IPS-20b (cell line): ENCODE measurements around the gene ENO4.

ENCODE experiments used
- H3K27ac ChIP-seq: one replicate; pipeline ENCODE4 v1.5.1; 2013; ENCODE audit warnings: low read length
- H3K27me3 ChIP-seq: 2 replicates; pipeline ENCODE4 v1.6.1; 2013; ENCODE audit warnings: mild to moderate bottlenecking, low read length, inconsistent platforms; ENCODE audit not compliant: insufficient read depth
- H3K36me3 ChIP-seq: 2 replicates; pipeline ENCODE4 v1.6.1; 2013; ENCODE audit warnings: low read depth, mild to moderate bottlenecking, inconsistent platforms, low read length, moderate library complexity; ENCODE audit not compliant: insufficient read depth
- H3K4me1 ChIP-seq: 2 replicates; pipeline ENCODE4 v1.6.1; 2013; ENCODE audit warnings: mild to moderate bottlenecking, control low read depth, inconsistent platforms, low read length, moderate library complexity; ENCODE audit not compliant: insufficient read depth
- H3K4me3 ChIP-seq: 2 replicates; pipeline ENCODE4 v1.5.1; 2013; ENCODE audit warnings: mild to moderate bottlenecking, low read length, inconsistent platforms
- H3K9ac ChIP-seq: 2 replicates; pipeline ENCODE4 v1.6.1; 2013; ENCODE audit warnings: low read depth, mild to moderate bottlenecking, inconsistent platforms, low read length, moderate library complexity
- H3K9me3 ChIP-seq: 2 replicates; pipeline ENCODE4 v1.6.1; 2013; ENCODE audit warnings: mild to moderate bottlenecking, low read depth, low read length, inconsistent platforms; ENCODE audit not compliant: insufficient read depth

Gene ENO4

GRCh38 chr10:116875897-116876296 lies 26.6 kb downstream of the ENO4 start:
- Histone ChIP-seq H3K27ac (no peak overlapping the region), H3K36me3 (no peaks in the 10 kb centered on the region), H3K9ac (no peak overlapping the region), H3K9me3 (no peaks in the 10 kb centered on the region), H3K27me3 (no peaks in the 10 kb centered on the region), H3K4me1 (peaks cover 37% of the 10 kb centered on the region), H3K4me3 (no peak overlapping the region)

DNA sequence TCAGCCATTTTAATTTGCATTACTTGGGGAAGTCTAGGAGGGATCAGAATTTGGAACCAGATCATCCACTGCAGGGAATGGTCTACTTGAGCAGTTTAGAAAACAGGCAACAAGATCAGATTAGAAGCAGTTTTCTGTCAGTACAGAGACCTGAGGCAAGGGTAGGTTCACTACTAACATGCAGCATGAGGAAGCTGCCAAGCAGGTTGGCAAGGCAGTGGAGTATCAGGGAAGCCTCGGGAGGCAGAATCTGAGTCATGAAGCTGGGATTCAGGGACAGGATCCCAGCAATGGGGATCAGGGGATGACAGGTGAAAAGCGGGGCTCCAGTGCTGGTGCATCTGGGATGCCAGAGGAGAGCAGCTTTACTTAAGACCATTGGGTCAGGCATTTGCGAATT lies 28.1 kb downstream of the ENO4 start:
- H3K36me3 ChIP-seq: no peaks in the 10 kb centered on the region
- peaks cover 37% of the 10 kb centered on the region for H3K4me1 ChIP-seq
- H3K9me3 ChIP-seq: no peaks in the 10 kb centered on the region
- H3K27me3 ChIP-seq: no peaks in the 10 kb centered on the region
- H3K9ac ChIP-seq: no peak overlapping the region
- H3K4me3 ChIP-seq: no peak overlapping the region
- H3K27ac ChIP-seq: no peak overlapping the region

DNA sequence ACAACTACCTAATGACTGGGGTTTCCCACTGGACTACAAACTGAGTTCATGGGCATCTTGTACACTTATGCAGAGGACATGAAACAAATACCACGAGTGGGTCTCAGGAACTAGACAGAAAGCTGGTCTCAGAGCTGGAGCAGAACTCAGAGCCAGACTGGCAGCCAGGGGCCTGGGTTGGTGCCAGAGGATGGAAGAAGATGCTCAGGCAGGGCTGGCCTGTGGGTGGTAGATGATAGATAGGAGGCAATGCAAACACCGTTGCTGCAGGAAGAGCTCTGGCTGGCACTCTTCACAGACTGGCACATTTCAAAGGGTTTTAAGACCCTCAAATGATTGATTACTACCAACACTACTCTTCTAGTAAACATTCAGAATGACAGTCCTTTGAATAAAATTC lies 28.8 kb downstream of the ENO4 start:
- Histone ChIP-seq H3K27ac (no peak overlapping the region), H3K9me3 (no peaks in the 10 kb centered on the region), H3K27me3 (no peaks in the 10 kb centered on the region), H3K9ac (no peak overlapping the region), H3K36me3 (no peaks in the 10 kb centered on the region), H3K4me1 (peaks cover 31% of the 10 kb centered on the region), H3K4me3 (no peak overlapping the region)

- Histone ChIP-seq H3K27me3 (no peaks in the 10 kb centered on the region), H3K4me3 (no peak overlapping the region), H3K27ac (no peak overlapping the region), H3K36me3 (no peaks in the 10 kb centered on the region), H3K4me1 (peaks cover 15% of the 10 kb centered on the region), H3K9ac (no peak overlapping the region), H3K9me3 (no peaks in the 10 kb centered on the region)
Observed at GRCh38 chr10:116879817-116880216, 30.5 kb downstream of the ENO4 start.

DNA sequence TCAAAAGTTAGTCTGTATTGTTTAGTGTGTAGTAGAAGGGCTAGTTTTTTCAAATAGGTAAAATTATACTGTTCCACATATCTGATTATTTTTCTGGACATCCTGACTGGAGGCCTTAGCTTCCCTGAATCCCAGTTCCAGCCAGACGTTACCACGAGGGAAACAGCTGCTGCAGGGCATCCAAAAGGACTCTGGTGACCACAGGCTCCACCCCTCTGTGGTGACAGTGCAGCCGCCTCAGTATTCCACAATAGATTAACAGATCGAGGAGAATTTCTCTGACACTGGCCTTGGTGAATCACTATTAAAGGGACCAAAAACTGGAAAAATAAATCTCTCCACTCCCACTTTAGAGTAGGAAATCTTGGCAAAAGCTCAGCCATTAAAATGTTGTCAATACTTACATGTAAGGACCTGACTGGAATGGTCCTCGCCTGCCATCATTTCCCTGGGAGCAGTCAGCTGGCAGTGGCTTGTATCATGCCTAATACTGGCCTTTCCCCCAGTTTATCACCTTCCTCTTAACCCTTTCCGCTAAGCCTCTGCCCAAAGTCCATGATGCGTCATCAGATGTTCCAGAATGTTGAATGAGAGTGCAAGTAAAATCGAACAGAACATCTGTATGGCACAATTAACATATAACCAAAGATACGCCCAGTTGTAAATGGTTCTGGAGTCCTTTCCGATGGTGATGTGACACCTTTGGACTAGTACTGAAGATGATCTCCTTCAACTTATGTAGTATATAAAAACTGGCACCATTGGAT lies 31.6 kb downstream of the ENO4 start:
- no peaks in the 10 kb centered on the region for H3K36me3 ChIP-seq
- H3K9ac ChIP-seq: no peak overlapping the region
- H3K4me1 ChIP-seq: peaks cover 15% of the 10 kb centered on the region
- H3K27me3 ChIP-seq: no peaks in the 10 kb centered on the region
- no peak overlapping the region for H3K27ac ChIP-seq
- H3K9me3 ChIP-seq: no peaks in the 10 kb centered on the region
- no peak overlapping the region for H3K4me3 ChIP-seq

DNA sequence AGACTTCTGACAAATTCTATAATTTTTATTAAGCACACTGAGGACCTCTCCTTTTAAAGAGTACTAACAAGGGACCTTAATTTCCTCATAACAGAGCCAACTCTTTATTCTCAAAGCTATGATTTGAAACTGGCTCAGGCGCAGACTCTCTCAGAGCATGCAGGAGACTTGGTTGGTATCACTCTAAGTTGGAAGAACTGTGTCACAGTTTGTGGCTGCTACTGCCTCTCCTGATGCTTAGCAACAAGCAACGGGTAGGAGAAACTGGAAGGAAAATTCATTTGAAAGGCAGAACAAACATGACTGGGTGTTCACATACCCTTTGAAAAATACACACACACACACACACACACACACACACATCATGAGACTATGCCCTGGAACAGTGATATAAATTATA lies 33.3 kb downstream of the ENO4 start:
- H3K36me3 ChIP-seq: no peaks in the 10 kb centered on the region
- H3K9ac ChIP-seq: no peak overlapping the region
- H3K9me3 ChIP-seq: no peaks in the 10 kb centered on the region
- no peak overlapping the region for H3K4me3 ChIP-seq
- peaks cover 23% of the 10 kb centered on the region for H3K4me1 ChIP-seq
- no peak overlapping the region for H3K27ac ChIP-seq
- H3K27me3 ChIP-seq: no peaks in the 10 kb centered on the region

DNA sequence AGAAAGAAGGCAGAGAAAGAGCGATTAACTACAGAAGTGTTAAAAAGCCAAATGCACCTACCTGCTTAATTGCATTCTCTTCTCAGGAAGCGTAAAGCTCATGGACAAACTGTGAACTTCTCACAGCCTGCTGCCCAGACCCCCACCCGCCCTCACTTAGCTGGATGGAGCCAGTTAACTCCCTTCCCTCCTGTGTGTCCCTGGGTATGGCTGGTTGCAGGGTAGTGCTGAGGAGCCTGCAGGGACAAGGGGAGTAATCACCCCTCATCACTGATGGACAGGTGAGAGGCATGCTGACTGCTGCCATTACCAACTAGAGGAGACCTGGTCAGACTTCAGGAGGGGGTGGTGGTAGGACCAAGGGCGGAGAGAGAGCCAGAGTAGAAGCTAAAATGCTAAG lies 37.5 kb downstream of the ENO4 start:
- Histone ChIP-seq H3K27ac (no peak overlapping the region), H3K27me3 (no peaks in the 10 kb centered on the region), H3K9me3 (no peaks in the 10 kb centered on the region), H3K4me3 (no peak overlapping the region), H3K9ac (no peak overlapping the region), H3K4me1 (peaks cover 21% of the 10 kb centered on the region), H3K36me3 (no peaks in the 10 kb centered on the region)

DNA sequence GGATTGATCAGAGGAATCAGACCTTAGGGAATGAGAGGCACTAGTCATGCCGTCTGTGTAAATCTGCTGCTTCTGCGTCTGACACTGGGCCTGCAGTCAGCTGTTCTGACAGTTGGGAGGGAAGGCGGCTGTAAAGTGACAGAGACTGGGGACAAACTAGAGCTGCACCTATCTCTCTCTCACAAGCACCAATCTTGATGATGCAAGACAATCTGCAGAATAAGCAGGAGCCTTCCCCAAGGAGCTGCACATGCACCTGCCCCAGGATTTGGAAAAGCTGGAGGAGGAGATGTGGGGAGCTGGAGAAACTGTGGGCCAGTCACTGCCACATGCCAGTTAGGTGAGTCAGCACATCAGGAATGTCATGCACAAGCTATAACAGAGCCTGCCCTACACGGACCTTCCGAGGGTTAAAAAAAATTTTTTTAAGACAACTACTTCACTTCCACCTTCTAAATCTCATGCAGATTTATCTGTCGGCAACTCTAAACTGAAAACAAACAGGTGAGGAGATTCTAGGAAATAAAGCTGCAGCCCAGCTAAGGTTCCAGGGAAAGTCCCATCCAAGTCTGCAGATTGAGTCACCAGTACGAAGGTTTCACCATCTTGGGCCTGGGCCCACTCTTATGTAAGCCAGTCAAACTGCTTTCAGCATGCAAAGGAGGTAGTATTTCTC lies 39.2 kb downstream of the ENO4 start:
- Histone ChIP-seq H3K4me3 (no peak overlapping the region), H3K9me3 (no peaks in the 10 kb centered on the region), H3K36me3 (no peaks in the 10 kb centered on the region), H3K4me1 (peaks cover 28% of the 10 kb centered on the region), H3K27ac (no peak overlapping the region), H3K27me3 (no peaks in the 10 kb centered on the region), H3K9ac (no peak overlapping the region)

DNA sequence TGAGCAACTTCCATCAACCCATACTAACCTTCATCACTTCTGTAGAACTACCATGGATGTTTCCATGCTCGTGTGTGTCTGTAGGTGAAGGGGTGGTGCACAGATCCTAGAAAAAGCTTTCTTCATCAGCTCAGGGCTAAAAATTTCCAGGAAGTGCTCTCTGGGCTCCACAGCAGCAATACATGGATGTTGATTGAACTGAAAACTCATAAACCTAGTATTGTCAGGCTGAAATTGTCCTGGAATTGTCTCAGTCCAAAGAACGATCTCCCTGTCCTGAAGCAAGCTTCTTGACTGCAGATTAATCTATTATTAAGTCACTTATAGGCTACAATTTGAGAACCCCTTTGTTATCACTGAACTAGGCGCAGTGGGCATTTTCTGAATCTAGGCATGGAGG lies 39.8 kb downstream of the ENO4 start:
- no peak overlapping the region for H3K27ac ChIP-seq
- H3K27me3 ChIP-seq: no peaks in the 10 kb centered on the region
- no peaks in the 10 kb centered on the region for H3K9me3 ChIP-seq
- H3K4me3 ChIP-seq: no peak overlapping the region
- no peak overlapping the region for H3K9ac ChIP-seq
- peaks cover 34% of the 10 kb centered on the region for H3K4me1 ChIP-seq
- no peaks in the 10 kb centered on the region for H3K36me3 ChIP-seq

DNA sequence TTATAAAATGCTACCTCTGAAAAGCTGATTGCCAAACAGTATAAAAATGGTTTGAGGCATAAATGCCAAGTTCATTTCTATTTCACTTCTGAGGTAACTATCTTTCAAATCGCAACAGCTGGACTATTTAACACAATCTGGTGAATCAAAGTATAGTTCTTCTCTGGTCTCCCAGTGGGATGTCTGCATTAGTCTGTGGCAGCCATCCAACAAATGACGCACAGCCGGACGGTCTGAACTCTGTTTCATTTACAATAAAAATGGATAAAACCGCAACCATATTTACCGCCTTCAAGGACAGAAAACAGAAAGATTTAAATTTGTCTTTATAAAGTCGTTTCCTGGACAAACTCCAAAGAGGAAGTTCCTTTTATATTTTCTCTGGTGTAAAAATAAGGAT lies 41.9 kb downstream of the ENO4 start:
- H3K27ac ChIP-seq: no peak overlapping the region
- peaks cover 37% of the 10 kb centered on the region for H3K4me1 ChIP-seq
- H3K9me3 ChIP-seq: no peaks in the 10 kb centered on the region
- H3K4me3 ChIP-seq: no peak overlapping the region
- H3K27me3 ChIP-seq: no peaks in the 10 kb centered on the region
- no peak overlapping the region for H3K9ac ChIP-seq
- H3K36me3 ChIP-seq: no peaks in the 10 kb centered on the region

GRCh38 chr10:116892907-116893685 lies 43.8 kb downstream of the ENO4 start:
- H3K36me3 ChIP-seq: no peaks in the 10 kb centered on the region
- H3K27ac ChIP-seq: no peak overlapping the region
- H3K9ac ChIP-seq: no peak overlapping the region; the same call in 1 of the 2 replicates
- peaks cover 28% of the 10 kb centered on the region for H3K4me1 ChIP-seq
- H3K4me3 ChIP-seq: no peak overlapping the region
- no peaks in the 10 kb centered on the region for H3K27me3 ChIP-seq
- no peaks in the 10 kb centered on the region for H3K9me3 ChIP-seq

DNA sequence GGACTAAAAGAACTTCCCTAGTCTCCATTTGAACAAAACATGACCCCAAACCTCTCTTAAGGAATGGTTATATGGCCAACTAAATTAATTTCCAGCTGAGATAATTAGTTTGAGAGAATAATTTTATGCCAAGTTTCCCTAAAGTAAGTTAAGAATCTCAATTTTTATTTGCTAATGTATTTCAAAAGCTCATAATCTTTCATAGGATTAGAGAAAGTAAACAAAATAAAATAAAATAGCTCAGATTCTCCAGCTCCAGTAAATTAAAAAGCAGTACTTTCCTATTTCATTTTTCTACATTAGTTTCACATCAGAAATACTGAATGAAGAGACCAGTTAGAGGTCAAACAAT lies 44.4 kb downstream of the ENO4 start:
- Histone ChIP-seq H3K9me3 (no peaks in the 10 kb centered on the region), H3K4me3 (no peak overlapping the region), H3K9ac (no peak overlapping the region), H3K36me3 (no peaks in the 10 kb centered on the region), H3K27me3 (no peaks in the 10 kb centered on the region), H3K4me1 (peaks cover 24% of the 10 kb centered on the region), H3K27ac (no peak overlapping the region)
